HG03139 (cell line): Measurements from ENCODE around the gene MACROH2A2.

ENCODE experiments used
- ATAC-seq: cut with Tn5 transposase; IDR thresholded peaks from one replicate; pipeline ENCODE4 v1.9.1; 2021; ENCODE audit not compliant: unreplicated experiment

MACROH2A2 gene

GRCh38 chr10:70125918-70126552, 73.4 kb downstream of the MACROH2A2 start:
- ATAC-seq = no peak

DNA sequence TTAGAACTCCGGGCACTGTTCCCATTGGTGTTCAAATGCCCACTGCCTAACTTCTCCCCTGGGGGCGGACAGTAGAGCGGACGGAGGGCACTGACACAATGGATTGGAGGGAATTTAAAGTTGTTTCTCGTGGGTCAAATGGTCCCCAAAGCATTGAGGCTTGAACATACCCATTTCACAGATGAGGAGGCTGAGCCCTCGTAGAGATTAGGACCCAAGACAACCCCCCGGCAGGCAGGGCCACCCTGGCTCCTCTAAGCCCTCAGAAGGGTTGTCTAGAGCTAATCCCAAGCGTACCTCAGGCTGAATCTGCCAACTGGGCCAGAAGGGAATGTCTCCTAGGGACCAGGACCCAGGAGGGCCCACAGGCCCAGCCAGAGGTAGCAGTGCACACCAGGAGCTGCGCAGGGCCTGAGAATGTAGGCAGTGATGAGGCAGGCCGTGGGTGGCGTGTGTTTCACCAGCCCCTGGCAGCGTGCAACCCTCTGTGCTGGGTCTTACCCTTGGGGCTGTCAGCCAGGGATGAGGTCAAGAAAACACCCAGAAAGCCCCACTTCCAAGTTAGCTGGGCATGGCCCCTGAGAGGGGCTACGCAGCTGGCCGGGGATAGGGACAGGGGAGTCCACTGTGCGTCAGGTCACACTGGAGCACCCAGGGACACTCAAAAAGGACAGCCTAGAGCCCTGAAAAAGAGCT, 74.2 kb downstream of the MACROH2A2 start:
- no peak for ATAC-seq

DNA sequence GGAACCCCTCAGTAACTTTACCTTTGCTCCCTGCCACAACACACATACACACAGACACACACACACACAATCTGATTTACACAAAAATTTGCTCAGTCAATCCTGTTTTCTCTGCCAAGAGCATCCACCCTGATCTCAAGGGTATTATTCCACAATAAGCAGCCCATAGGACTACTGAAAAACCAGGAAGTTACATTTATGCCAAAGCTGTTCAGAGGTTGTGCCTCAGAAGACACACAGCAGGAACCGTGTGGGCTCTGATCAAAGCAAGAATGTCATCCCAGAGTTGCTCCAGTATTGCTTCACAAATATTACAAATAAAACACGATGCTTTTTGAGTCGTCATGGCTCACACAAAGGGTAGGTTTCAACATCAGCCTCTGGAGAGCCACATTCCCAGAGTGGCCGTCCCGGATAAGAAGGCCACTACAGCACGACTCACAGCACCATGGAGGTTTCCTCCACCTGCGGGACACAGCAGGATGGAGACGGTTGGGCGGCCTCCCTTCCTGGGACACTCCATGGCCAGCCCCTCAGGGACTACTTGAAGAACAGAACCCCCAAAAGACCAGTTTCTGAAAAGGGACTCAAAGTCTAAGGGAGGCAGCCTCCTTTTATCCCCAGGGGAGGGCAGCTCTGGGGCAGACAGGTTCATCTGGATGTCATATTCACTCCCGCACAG, 78.4 kb downstream of the MACROH2A2 start:
- no peak for ATAC-seq

DNA sequence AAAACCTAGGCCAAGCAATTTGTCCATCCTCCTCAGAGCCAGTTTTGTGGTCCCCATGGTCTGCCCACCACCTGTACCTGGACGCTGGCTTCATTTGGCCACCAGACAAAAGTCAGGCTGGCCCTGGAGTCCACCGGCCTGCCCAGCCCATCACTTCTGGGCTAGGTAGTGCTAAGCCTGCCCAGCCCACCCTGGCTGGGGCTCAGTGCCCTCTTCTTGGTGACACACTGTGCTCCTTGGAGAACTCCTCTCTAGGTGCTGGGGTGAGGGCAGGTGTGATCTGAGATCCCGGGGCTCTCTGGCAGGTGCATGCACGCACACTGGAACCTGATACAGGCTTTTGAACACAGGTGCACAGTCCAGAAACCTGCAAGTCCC, 78.9 kb downstream of the MACROH2A2 start:
- no peak for ATAC-seq

GRCh38 chr10:70132098-70133029, 79.7 kb downstream of the MACROH2A2 start, which contains the start of gene AIFM2:
Gene AIFM2, minus strand, starts transcription at chr10:70132825. Its CDS starts 8,741 bp downstream, at chr10:70124084.
- ATAC-seq = peak; percentile 71

- no peak for ATAC-seq
Observed at GRCh38 chr10:70135046-70135445, 82.4 kb downstream of the MACROH2A2 start.

GRCh38 chr10:70135684-70136083, 83.0 kb downstream of the MACROH2A2 start:
- no peak for ATAC-seq

GRCh38 chr10:70137135-70137534, 84.5 kb downstream of the MACROH2A2 start:
- no peak for ATAC-seq

DNA sequence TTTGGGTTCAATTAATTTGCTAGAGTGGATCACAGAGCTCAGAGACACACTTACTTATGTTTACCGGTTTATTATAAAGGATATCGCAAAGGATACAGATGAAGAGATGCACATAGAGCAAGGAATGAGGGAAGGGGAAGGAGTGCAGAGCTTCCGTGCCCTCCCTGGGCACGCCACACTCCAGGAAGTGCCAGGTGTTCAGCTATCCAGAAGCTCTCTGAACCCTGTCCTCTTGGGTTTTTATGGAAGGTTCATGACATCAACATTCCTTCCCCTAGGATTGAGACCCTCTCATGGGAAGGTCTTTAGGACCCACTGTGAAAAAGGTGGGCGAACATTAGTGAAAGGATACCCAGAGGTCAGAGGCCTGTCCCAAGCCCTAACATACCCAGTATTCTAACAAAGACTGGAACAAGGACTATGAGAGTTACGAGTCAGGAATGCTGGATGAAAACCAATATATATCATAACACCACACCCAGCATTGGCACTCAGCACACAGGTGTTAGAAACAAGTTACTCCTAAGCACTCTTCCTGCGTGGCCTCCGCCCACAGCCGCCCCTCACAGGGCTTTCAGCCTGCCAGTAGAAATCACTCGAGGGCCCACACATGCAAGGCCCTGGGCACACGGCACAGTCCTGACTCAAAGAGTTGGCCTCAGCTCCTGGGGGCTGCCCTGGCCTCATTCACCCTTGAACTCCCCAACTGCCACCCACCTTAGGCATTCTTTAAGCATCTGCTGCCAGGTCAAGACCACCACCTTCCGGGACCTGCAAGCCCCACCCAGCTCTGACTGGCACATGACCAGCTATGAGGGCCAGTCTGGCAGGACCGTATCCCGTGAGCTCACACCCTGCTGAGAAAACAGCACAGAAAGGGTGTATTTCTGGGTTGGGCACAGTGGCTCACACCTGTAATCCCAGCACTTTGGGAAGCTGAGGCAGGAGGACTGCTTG, 85.6 kb downstream of the MACROH2A2 start:
- no peak for ATAC-seq

- no peak for ATAC-seq
Observed at GRCh38 chr10:70139151-70139996, 86.7 kb downstream of the MACROH2A2 start.

- ATAC-seq = no peak
Observed at GRCh38 chr10:70139997-70140250, 87.3 kb downstream of the MACROH2A2 start.

GRCh38 chr10:70140297-70140696, 87.7 kb downstream of the MACROH2A2 start:
- no peak for ATAC-seq

DNA sequence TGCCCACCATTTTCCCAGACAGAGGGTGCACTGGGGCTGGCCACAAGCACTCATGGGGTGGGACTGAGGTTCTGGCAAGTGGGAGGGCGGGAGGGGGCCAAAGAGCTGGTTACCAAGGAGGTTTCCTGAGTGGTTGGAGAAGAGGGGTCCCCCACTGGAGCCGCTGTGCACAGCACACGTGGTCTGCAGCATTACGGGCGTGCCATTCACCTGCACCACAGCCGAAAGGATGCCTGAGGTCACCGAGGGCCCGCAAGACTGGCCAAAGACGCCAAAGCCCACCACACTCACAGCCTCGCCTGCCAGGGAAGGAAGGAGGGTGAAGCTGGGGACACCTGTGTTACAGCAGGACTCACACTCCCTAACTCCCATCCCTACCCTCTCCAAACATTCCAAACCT, 89.9 kb downstream of the MACROH2A2 start:
- ATAC-seq = no peak

DNA sequence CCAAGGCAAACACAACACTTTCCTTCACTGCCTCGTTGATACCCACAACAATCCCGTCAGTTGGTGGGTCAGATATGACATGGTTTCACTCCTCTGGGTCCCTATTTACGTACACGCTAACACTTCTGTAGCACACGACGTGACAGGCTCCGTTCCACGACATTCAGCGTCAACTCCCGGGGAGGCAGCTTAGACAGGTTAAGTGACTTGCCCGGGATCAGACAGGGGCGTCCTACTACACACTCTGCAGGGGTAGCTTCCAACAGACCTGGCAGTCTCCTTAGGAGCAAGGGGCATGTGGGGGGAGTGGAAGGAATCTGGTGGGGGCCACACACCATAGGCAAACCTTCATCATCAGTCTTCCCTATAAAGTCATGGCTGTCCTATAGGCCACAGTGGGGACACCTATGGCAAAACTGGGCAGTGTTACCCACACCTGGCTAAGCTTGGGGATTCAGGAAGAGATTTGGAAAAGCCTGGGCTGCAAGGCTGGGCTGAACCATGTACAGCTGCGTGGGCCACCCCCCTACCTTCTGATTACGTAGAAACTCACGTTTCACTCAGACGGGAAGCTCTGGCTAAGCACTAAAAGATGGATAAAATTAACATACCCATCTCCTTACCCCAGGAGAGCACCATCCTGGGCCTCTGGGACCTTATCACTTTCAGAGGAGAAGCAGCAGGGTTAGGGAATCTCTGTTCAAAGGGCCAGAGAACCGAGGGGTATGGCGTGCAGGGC, 91.9 kb downstream of the MACROH2A2 start:
- ATAC-seq = no peak

DNA sequence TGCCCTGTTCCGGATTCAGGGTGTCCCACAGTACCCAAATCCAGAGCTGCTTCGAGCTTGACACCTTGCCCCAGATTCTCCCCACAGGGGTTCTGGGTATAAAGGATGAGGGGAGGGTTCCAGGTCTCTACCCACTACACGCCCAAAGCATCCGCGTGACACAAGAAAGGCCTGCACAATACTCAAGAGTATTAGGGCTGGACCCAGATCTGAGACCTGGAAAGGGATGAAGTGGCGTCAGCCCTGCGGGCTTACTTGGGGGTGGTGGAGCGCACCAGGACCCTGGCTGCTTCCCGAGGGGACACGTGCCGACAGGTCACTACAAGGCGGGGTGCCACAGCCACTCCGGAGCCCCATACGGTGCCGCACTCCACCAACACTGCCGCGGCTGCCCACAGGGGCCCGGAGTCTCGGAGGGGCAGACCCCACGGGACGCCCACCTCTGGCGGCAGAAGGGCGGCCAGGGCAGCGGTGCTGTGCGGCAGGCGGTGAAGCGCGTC, 92.6 kb downstream of the MACROH2A2 start:
- ATAC-seq = peak; percentile 4

DNA sequence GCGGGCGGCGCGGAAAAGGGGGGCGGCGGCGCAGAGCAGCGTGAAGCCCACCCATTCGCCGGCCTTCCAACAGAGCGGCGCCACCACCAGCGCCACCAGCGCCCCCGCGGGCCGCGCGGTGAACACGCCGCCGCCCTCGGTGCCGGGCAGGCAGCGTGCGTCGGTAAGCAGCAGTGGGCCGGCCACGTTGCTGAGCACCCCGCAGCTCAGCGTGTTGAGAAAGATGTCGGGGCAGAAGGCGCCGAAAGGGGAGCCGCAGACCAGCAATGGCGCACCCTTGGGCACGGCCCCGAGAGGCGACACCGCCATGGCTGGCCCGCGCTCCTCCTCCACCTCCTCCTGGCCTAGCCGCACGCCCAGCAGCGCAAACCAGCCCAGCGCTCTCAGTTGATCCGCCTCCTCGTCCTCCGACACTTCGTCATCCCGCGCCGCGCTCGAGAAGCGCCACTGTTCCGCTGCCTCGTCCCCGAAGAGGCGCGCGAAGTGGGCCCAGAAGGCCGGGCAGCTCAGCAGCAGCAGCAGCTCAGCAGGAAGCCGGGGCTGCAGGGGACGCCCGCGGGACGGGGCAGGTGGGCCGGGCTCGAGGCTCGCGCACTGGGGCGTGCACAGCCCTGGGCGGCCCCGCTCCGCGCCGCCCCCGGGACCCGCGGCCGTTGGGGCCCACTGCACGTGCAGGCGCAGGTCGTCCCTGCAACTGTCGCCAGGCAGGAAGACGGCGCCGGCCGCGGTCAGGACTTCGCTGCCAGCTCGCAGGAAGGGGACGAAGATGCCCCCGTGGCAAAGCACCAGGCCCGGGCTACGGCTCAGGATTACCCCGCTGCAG, 93.2 kb downstream of the MACROH2A2 start:
- peak; percentile 33 for ATAC-seq

DNA sequence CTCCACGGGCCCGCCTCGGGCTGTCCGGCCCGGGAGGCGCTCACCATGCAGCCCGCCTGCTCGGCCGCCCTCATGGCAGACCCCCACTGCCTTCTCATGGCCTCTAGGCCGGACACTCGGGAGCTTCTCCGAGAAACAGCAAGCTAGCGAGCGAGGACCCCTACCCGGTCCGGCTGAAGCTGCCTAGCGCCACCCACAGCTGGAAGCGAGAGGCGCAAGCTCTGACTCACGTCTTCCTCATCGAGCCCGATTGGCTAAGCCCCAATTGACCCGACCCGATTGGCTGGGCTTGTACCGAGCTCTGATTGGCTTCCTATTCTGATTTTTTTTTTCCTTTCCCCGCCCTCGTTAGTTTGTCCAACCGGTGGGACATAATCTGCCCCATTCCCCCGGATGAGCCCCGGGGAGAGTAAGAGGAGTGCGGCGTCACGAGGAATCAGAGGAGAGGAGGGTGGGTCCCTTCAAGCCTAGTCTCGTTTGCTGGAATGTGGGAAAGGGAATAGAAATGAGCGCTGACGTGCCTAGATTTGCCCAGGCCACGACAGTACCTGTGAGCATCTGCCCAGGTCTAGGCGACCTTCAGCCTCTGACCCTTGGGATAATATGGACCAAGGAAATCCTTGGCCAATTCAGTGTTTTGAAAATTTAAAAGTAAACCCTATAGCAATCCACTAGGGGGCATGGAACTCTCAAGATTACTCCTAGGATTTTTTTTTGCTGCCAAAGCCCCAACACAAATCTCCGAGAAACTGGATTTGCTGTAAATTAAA, 94.0 kb downstream of the MACROH2A2 start, which contains the start of gene TYSND1:
TYSND1 (minus strand) TSS at position 212 of the 770 bp plus-strand sequence; CDS start at position 98, 114 bp downstream.
- peak; percentile 91 for ATAC-seq
